ENCODE results near the gene EGLN3.

EGLN3 gene

GRCh38 chr14:33996462-33996861 lies 45.6 kb upstream of the EGLN3 start (continued):
- TF ChIP-seq ZSCAN4 (tag by site-specific recombination; IDR thresholded peaks at IDR 0.05): peak; percentile 80
- peak; percentile 99 for TF ChIP-seq ZFHX2 (tag by site-specific recombination; conservative IDR thresholded peaks at IDR 0.05)
- no peak for TF ChIP-seq KLF16 (tag by site-specific recombination; IDR thresholded peaks at IDR 0.05)
- TF ChIP-seq ZNF521 (tag by site-specific recombination; IDR thresholded peaks at IDR 0.05): no peak
- TF ChIP-seq, protein P1, sequence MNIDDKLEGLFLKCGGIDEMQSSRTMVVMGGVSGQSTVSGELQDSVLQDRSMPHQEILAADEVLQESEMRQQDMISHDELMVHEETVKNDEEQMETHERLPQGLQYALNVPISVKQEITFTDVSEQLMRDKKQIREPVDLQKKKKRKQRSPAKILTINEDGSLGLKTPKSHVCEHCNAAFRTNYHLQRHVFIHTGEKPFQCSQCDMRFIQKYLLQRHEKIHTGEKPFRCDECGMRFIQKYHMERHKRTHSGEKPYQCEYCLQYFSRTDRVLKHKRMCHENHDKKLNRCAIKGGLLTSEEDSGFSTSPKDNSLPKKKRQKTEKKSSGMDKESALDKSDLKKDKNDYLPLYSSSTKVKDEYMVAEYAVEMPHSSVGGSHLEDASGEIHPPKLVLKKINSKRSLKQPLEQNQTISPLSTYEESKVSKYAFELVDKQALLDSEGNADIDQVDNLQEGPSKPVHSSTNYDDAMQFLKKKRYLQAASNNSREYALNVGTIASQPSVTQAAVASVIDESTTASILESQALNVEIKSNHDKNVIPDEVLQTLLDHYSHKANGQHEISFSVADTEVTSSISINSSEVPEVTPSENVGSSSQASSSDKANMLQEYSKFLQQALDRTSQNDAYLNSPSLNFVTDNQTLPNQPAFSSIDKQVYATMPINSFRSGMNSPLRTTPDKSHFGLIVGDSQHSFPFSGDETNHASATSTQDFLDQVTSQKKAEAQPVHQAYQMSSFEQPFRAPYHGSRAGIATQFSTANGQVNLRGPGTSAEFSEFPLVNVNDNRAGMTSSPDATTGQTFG (tag by site-specific recombination; IDR thresholded peaks at IDR 0.05; ENCODE audit: borderline replicate concordance): no peak
- TF ChIP-seq, protein P2, sequence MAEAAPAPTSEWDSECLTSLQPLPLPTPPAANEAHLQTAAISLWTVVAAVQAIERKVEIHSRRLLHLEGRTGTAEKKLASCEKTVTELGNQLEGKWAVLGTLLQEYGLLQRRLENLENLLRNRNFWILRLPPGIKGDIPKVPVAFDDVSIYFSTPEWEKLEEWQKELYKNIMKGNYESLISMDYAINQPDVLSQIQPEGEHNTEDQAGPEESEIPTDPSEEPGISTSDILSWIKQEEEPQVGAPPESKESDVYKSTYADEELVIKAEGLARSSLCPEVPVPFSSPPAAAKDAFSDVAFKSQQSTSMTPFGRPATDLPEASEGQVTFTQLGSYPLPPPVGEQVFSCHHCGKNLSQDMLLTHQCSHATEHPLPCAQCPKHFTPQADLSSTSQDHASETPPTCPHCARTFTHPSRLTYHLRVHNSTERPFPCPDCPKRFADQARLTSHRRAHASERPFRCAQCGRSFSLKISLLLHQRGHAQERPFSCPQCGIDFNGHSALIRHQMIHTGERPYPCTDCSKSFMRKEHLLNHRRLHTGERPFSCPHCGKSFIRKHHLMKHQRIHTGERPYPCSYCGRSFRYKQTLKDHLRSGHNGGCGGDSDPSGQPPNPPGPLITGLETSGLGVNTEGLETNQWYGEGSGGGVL (tag by site-specific recombination; IDR thresholded peaks at IDR 0.05): 0 out of 2 replicates have a peak, but pooled peaks have one; percentile 14
- no peak for TF ChIP-seq ZNF335 (tag by site-specific recombination; conservative IDR thresholded peaks at IDR 0.05)
- TF ChIP-seq REST (tag by site-specific recombination; IDR thresholded peaks at IDR 0.05): no peak
- TF ChIP-seq ZNF544 (tag by site-specific recombination; IDR thresholded peaks at IDR 0.05): no peak
- TF ChIP-seq EGR2 (tag by site-specific recombination; IDR thresholded peaks at IDR 0.05; ENCODE audit: low read depth): peak; percentile 97
- TF ChIP-seq PBX3 (CRISPR knock-in tag; IDR thresholded peaks at IDR 0.05): no peak
- TF ChIP-seq ZNF529 (tag by site-specific recombination; IDR thresholded peaks at IDR 0.05; ENCODE audit: insufficient replicate concordance): no peak
- TF ChIP-seq ZBTB20 (tag by site-specific recombination; IDR thresholded peaks at IDR 0.05): no peak

DNA sequence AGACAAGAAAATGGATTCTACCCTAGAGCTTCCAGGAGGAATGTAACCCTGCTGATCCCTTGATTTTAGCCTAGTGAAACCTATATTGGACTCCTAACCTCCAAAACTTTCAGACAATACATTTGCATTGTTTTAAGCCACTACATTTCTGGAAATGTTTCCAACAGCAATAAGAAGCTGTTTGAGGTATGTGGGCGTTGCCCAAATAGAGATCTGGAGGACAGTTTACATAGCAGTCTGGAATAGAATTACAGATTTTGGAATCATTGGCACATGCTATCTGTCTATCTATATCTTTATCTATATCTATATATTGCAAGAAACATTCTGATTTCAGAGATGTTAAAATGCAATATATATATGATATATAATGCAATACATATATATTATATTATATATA lies 42.4 kb upstream of the EGLN3 start:
- no peaks in the 10 kb centered on the region for H3K9me3 ChIP-seq (ENCODE audit: control insufficient read depth, insufficient read depth, low read depth, low read length)
- H3K4me1 ChIP-seq (ENCODE audit: control insufficient read depth, insufficient read depth, low read length): no peaks in the 10 kb centered on the region
- no peak overlapping the region for H3K4me3 ChIP-seq (ENCODE audit: low read depth, low read length)
- CTCF ChIA-PET: no interaction called here
- POLR2A ChIA-PET: no interaction called here
- H3K36me3 ChIP-seq (ENCODE audit: control insufficient read depth in 2 of 2, insufficient read depth in 1 of 2, low read length in 2 of 2): no peaks in the 10 kb centered on the region
- no peak overlapping the region for H3K27ac ChIP-seq (ENCODE audit: extremely low read depth, low read depth, low read length)
- TF ChIP-seq PRDM4 (tag by site-specific recombination; IDR thresholded peaks at IDR 0.05) (no peak), ZNF221 (tag by site-specific recombination; IDR thresholded peaks at IDR 0.05; ENCODE audit: borderline replicate concordance) (no peak), ZNF623 (tag by site-specific recombination; IDR thresholded peaks at IDR 0.05) (no peak), ZNF138 (tag by site-specific recombination; IDR thresholded peaks at IDR 0.05; ENCODE audit: borderline replicate concordance) (no peak), HOXD13 (CRISPR knock-in tag; IDR thresholded peaks at IDR 0.05; ENCODE audit: borderline replicate concordance) (no peak), ZBTB7A (tag by site-specific recombination; IDR thresholded peaks at IDR 0.05; ENCODE audit: low read depth) (no peak), ZSCAN16 (tag by site-specific recombination; IDR thresholded peaks at IDR 0.05) (no peak), IKZF3 (tag by site-specific recombination; IDR thresholded peaks at IDR 0.05) (no peak), ZNF426 (tag by site-specific recombination; IDR thresholded peaks at IDR 0.05) (no peak)
- TF ChIP-seq, protein P3, sequence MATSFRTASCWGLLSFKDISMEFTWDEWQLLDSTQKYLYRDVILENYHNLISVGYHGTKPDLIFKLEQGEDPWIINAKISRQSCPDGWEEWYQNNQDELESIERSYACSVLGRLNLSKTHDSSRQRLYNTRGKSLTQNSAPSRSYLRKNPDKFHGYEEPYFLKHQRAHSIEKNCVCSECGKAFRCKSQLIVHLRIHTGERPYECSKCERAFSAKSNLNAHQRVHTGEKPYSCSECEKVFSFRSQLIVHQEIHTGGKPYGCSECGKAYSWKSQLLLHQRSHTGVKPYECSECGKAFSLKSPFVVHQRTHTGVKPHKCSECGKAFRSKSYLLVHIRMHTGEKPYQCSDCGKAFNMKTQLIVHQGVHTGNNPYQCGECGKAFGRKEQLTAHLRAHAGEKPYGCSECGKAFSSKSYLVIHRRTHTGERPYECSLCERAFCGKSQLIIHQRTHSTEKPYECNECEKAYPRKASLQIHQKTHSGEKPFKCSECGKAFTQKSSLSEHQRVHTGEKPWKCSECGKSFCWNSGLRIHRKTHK (tag by site-specific recombination; IDR thresholded peaks at IDR 0.05): no peak

Data from HEK293 (cell line).